Gastroesophageal sphincter (tissue), 4 donors: ENCODE results near the gene ZNF479. TPM values are rescaled to one million over a fixed set of nuclear protein-coding genes. Genes with fewer than 3 reads are reported as not detected.
"Not testable (repeated sequence)": the region's sequence is repeated elsewhere in the genome, so short reads cannot be mapped to it uniquely, and the experiment has no call there.

ENCODE experiments used
- ATAC-seq: fragments of 150-250 bp; one replicate; pipeline ENCODE4 v1.9.1; 2016; ENCODE audit warnings: mild to moderate bottlenecking, moderate library complexity
- H3K27ac ChIP-seq, 4 donors: fragments of 200-600 bp; sonication (generic) in 3 of 4; 1 replicate in 3 of 4; 2 replicates in 1 of 4; pipeline ENCODE4 v1.5.1; 2016 to 2019
- H3K27me3 ChIP-seq: fragments of 200-600 bp; sonication (generic); one replicate; pipeline ENCODE4 v1.5.1; 2019
- H3K36me3 ChIP-seq, 2 donors: fragments of 200-600 bp; sonication (generic); one replicate each; pipeline ENCODE4 v1.5.1; 2019; ENCODE audit warnings: control low read depth in 1 of 2
- H3K4me1 ChIP-seq, 3 donors: fragments of 200-600 bp; sonication (generic); 1 replicate in 2 of 3; 2 replicates in 1 of 3; pipeline ENCODE4 v1.5.1; 2016 to 2019; ENCODE audit warnings: control low read depth in 2 of 3
- H3K4me3 ChIP-seq, 2 donors: fragments of 200-600 bp; sonication (generic); one replicate each; pipeline ENCODE4 v1.5.1; 2019; ENCODE audit warnings: mild to moderate bottlenecking in 1 of 2, moderate library complexity in 1 of 2
- H3K9me3 ChIP-seq, 3 donors: fragments of 200-600 bp; sonication (generic); one replicate each; pipeline ENCODE4 v1.5.1; 2017 to 2019; ENCODE audit warnings: control low read depth in 2 of 3
- CTCF ChIP-seq, 4 experiments: fragments of 200-600 bp in 2 of 4; fragments of 450-650 bp in 2 of 4; sonication (generic) in 1 of 4; IDR thresholded peaks; one replicate each; pipeline ENCODE4 v1.5.1; 2017 to 2019; ENCODE audit warnings: antibody characterized with exemption in 4 of 4, mild to moderate bottlenecking in 2 of 4, moderate library complexity in 2 of 4
- EP300 ChIP-seq: sonication (generic); formaldehyde crosslinking; IDR thresholded peaks from one replicate; pipeline ENCODE4 v1.6.1; 2017; ENCODE audit warnings: antibody characterized with exemption, mild to moderate bottlenecking
- POLR2A ChIP-seq, 2 donors: fragments of 450-650 bp; IDR thresholded peaks; one replicate each; pipeline ENCODE4 v1.6.1; 2017; ENCODE audit warnings: antibody characterized with exemption in 2 of 2, mild to moderate bottlenecking in 2 of 2, moderate library complexity in 1 of 2
- POLR2AphosphoS5 ChIP-seq: sonication (generic); formaldehyde crosslinking; IDR thresholded peaks from one replicate; pipeline ENCODE4 v1.6.1; 2017; ENCODE audit warnings: antibody characterized with exemption
- WGBS, 2 donors: methylation state at CpG; one replicate each; pipeline ENCODE4 v1.1.5; 2018; ENCODE audit warnings: low coverage in 1 of 2; 5-methylcytosine and 5-hydroxymethylcytosine counted together
- total RNA-seq, 4 donors: library from RNA; depleted of rRNA; stranded (reverse); fragments of >200 nt; gene quantifications; one replicate each; pipeline ENCODE4 v1.1.0, GENCODE V29; 2016

Gene ZNF479
- total RNA-seq, 4 donors from 2014 or later: not detected

- no peak overlapping the region for H3K4me3 ChIP-seq
- no peak for TF ChIP-seq CTCF (IDR thresholded peaks at IDR 0.05)
- TF ChIP-seq POLR2A (IDR thresholded peaks at IDR 0.05): no peak
- no peak for TF ChIP-seq POLR2AphosphoS5
- TF ChIP-seq EP300: no peak
- no peaks in the 10 kb centered on the region for H3K36me3 ChIP-seq
- 33 to 73% methylated on average over 1 to 2 of the region's 21 CpGs for WGBS, 2 donors
- no peaks in the 10 kb centered on the region for H3K27me3 ChIP-seq
- no peak for ATAC-seq
- H3K9me3 ChIP-seq: peaks cover 0 to 78% (median 0%) of the 10 kb centered on the region in 3 donors
- H3K4me1 ChIP-seq: no peaks in the 10 kb centered on the region
- no peak overlapping the region for H3K27ac ChIP-seq
Observed at GRCh38 chr7:57177856-57178767, 45.9 kb upstream of the ZNF479 start.

- no peak for ATAC-seq
- H3K9me3 ChIP-seq: peaks cover 0 to 68% (median 0%) of the 10 kb centered on the region in 3 donors
- H3K4me3 ChIP-seq: no peak overlapping the region
- no peaks in the 10 kb centered on the region for H3K36me3 ChIP-seq
- 100% methylated on average over 1 to 4 of the region's 14 CpGs for WGBS, 2 donors
- no peak overlapping the region for H3K27ac ChIP-seq
- TF ChIP-seq POLR2A (IDR thresholded peaks at IDR 0.05) (no peak), EP300 (no peak), CTCF (IDR thresholded peaks at IDR 0.05) (no peak), POLR2AphosphoS5 (no peak)
- no peaks in the 10 kb centered on the region for H3K27me3 ChIP-seq
- H3K4me1 ChIP-seq: no peaks in the 10 kb centered on the region
Observed at GRCh38 chr7:57176928-57177635, 44.8 kb upstream of the ZNF479 start.

- ATAC-seq: no peak
- Histone ChIP-seq H3K36me3 (no peaks in the 10 kb centered on the region), H3K27me3 (no peaks in the 10 kb centered on the region), H3K27ac (no peak overlapping the region), H3K4me1 (no peaks in the 10 kb centered on the region), H3K9me3 (peaks cover 0 to 21% (median 0%) of the 10 kb centered on the region in 3 donors), H3K4me3 (no peak overlapping the region)
- TF ChIP-seq POLR2A (IDR thresholded peaks at IDR 0.05): no peak
- no peak for TF ChIP-seq POLR2AphosphoS5
- no peak for TF ChIP-seq CTCF (IDR thresholded peaks at IDR 0.05)
- no peak for TF ChIP-seq EP300
- WGBS, 2 donors: 77 to 79% methylated on average over 7 of the region's 7 CpGs
Observed at GRCh38 chr7:57165285-57165899, 33.2 kb upstream of the ZNF479 start.

- H3K27ac ChIP-seq, ATAC-seq, H3K27me3 ChIP-seq, H3K36me3 ChIP-seq, H3K4me3 ChIP-seq, H3K4me1 ChIP-seq: not testable (repeated sequence)
- WGBS, 2 donors: 33 to 77% methylated on average over 2 to 3 of the region's 5 CpGs
- H3K9me3 ChIP-seq: peaks cover 0 to 75% (median 0%) of the 10 kb centered on the region in 3 donors
Observed at GRCh38 chr7:57120123-57120784, 12.0 kb downstream of the ZNF479 start.
